ENCODE measurements around the gene SAMD8.

DNA sequence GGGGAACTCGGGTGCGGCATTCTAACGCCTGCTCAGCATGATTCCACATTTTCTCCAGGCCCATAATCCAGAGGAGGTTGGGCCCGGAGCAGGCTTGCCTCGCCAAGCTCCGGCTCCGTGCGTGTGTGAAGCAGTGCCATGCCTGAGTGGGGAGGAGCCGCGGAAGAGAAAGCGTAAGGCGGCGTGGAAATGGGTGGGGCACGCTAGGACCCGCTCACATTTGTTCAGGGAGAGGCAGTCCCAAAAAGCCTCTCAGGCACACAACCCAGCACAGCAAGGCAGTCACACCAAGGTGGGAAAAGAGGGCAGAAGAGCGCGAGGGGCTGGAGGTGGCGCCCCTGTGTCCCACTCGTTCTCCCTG lies 98.4 kb downstream of the SAMD8 start:
- TF ChIP-seq CTCF (IDR thresholded peaks at IDR 0.05; ENCODE audit: insufficient read depth, low read depth, low read length) = no peak
- no peak for TF ChIP-seq EZH2 (IDR thresholded peaks at IDR 0.05; ENCODE audit: insufficient read depth, low read length)

Measured in astrocyte (in vitro differentiated cells and primary cell).